Caco-2 (cell line): ENCODE results near the gene GDF10. TPM values are rescaled to one million over a fixed set of nuclear protein-coding genes. Genes with fewer than 3 reads are reported as not detected.

Experiments
- BruUV-seq: library from RNA; stranded (reverse); fragments of 400-500 nt; replicated peaks from 2 replicates; lab custom pipeline; 2021; lab: Mats Ljungman, UMichigan
- CTCF ChIA-PET: fragments of 300-600 bp; sonication (Branson Sonifier 250); formaldehyde crosslinking; loops from one replicate; lab custom pipeline; 2022; ENCODE audit warnings: antibody characterized with exemption; lab: Charles Lee
- POLR2A ChIA-PET: fragments of 300-600 bp; sonication (Branson Sonifier 250); formaldehyde crosslinking; loops from one replicate; lab custom pipeline; 2022; ENCODE audit warnings: antibody characterized with exemption; lab: Charles Lee
- DNase-seq, 2 experiments: peaks; one replicate each; pipeline versions ENCODE4 v3.0.0 to v3.0.0-alpha.2; 2020 to 2022
- H3K27me3 ChIP-seq: replicated peaks from 2 replicates; pipeline ENCODE4 v1.6.0; 2011; ENCODE audit warnings: low read length; ENCODE audit not compliant: control insufficient read depth, insufficient read depth
- H3K36me3 ChIP-seq: 2 replicates; pipeline ENCODE4 v1.5.1; 2011; ENCODE audit warnings: low read length; ENCODE audit not compliant: control insufficient read depth, insufficient read depth
- H3K4me1 ChIP-seq: fragments of 250-450 bp; sonication (Bioruptor Pico); 2 replicates; pipeline ENCODE4 v1.5.1; 2020; ENCODE audit warnings: mild to moderate bottlenecking
- H3K4me3 ChIP-seq: 2 replicates; pipeline ENCODE4 v1.5.1; 2011; ENCODE audit warnings: low read depth, mild to moderate bottlenecking, control low read depth, low read length
- H3K9me3 ChIP-seq: fragments of 250-450 bp; sonication (Bioruptor Pico); 2 replicates; pipeline ENCODE4 v1.5.1; 2020; ENCODE audit warnings: mild to moderate bottlenecking, moderate library complexity
- H3K27ac Mint-ChIP-seq: one replicate; pipeline ENCODE4 v1.8.0; 2022; ENCODE audit warnings: mixed read lengths; ENCODE audit not compliant: unreplicated experiment
- H3K27me3 Mint-ChIP-seq: one replicate; pipeline ENCODE4 v1.8.0; 2022; ENCODE audit warnings: mixed read lengths; ENCODE audit not compliant: insufficient read depth, unreplicated experiment
- H3K36me3 Mint-ChIP-seq: one replicate; pipeline ENCODE4 v1.8.0; 2022; ENCODE audit warnings: mild to moderate bottlenecking, mixed read lengths; ENCODE audit not compliant: insufficient read depth, unreplicated experiment
- H3K4me1 Mint-ChIP-seq: one replicate; pipeline ENCODE4 v1.8.0; 2022; ENCODE audit warnings: low read depth, mixed read lengths; ENCODE audit not compliant: unreplicated experiment
- H3K4me3 Mint-ChIP-seq: one replicate; pipeline ENCODE4 v1.8.0; 2022; ENCODE audit warnings: mild to moderate bottlenecking, moderate library complexity, mixed read lengths; ENCODE audit not compliant: unreplicated experiment
- H3K9me3 Mint-ChIP-seq: one replicate; pipeline ENCODE4 v1.8.0; 2022; ENCODE audit warnings: mixed read lengths; ENCODE audit not compliant: unreplicated experiment
- CTCF ChIP-seq, 2 experiments: fragments of 200-600 bp in 1 of 2; IDR thresholded peaks; 1 replicate in 1 of 2; 2 replicates in 1 of 2; pipeline versions ENCODE4 v1.5.1 to v1.8.0; 2011 to 2022; ENCODE audit warnings: antibody characterized with exemption in 1 of 2, control low read depth in 1 of 2, inconsistent platforms in 1 of 2, low read depth in 1 of 2, low read length in 1 of 2, mild to moderate bottlenecking in 1 of 2, moderate library complexity in 1 of 2; ENCODE audit not compliant: insufficient read depth in 1 of 2, severe bottlenecking in 1 of 2, unreplicated experiment in 1 of 2
- intact Hi-C: fragments of 100-400 bp; cut with micrococcal nuclease; formaldehyde crosslinking; loops from one replicate; pipeline ENCODE4 v1.10.0; 2022; ENCODE audit not compliant: unreplicated experiment
- total RNA-seq: library from RNA; stranded (reverse); gene quantifications from 2 replicates; pipeline ENCODE4 v1.2.3, GENCODE V29; 2022

GDF10 gene
- total RNA-seq, 1 experiment from 2014 or later, result not detected

- POLR2A ChIA-PET, result no interaction called here
- Mint-ChIP-seq H3K4me3 (no peak overlapping the region), H3K4me1 (no peaks in the 10 kb centered on the region), H3K27ac (no peak overlapping the region), H3K27me3 (no peaks in the 10 kb centered on the region), H3K36me3 (no peaks in the 10 kb centered on the region), H3K9me3 (no peaks in the 10 kb centered on the region)
- CTCF ChIA-PET, result interaction anchor here (3.0 kb wide), 1 partner anchor 25 kb away, joined by 13 read pairs; the partner anchor contains the start of gene ZNF488
- DNase-seq, result peak in 1 of 2 experiments; percentile 23
- H3K9me3 ChIP-seq, result no peaks in the 10 kb centered on the region
- no peaks in the 10 kb centered on the region for H3K36me3 ChIP-seq
- no TSS peak for BruUV-seq
- intact Hi-C loops, result no loop called here
- no peak overlapping the region for H3K4me3 ChIP-seq
- peaks cover 12% of the 10 kb centered on the region for H3K4me1 ChIP-seq
- H3K27me3 ChIP-seq, result no peaks in the 10 kb centered on the region
- TF ChIP-seq CTCF (IDR thresholded peaks at IDR 0.05; ENCODE audit: insufficient read depth in 1 of 2, low read depth in 1 of 2, low read length in 1 of 2, severe bottlenecking in 1 of 2, unreplicated experiment in 1 of 2), result no peak
Measured at GRCh38 chr10:47359101-47359500, 59.1 kb downstream of the GDF10 start.

GRCh38 chr10:47359626-47360418, 59.8 kb downstream of the GDF10 start:
- Mint-ChIP-seq H3K9me3 (no peaks in the 10 kb centered on the region), H3K4me1 (no peaks in the 10 kb centered on the region), H3K36me3 (no peaks in the 10 kb centered on the region), H3K27me3 (no peaks in the 10 kb centered on the region), H3K4me3 (no peak overlapping the region), H3K27ac (no peak overlapping the region)
- Histone ChIP-seq H3K4me1 (peaks cover 13% of the 10 kb centered on the region), H3K27me3 (no peaks in the 10 kb centered on the region), H3K4me3 (no peak overlapping the region), H3K36me3 (no peaks in the 10 kb centered on the region), H3K9me3 (no peaks in the 10 kb centered on the region)
- no peak for TF ChIP-seq CTCF (IDR thresholded peaks at IDR 0.05; ENCODE audit: insufficient read depth in 1 of 2, low read depth in 1 of 2, low read length in 1 of 2, severe bottlenecking in 1 of 2, unreplicated experiment in 1 of 2)
- ChIA-PET CTCF (interaction anchor here (3.0 kb wide), 1 partner anchor 24 kb away, joined by 13 read pairs; the partner anchor contains the start of gene ZNF488), POLR2A (no interaction called here)
- BruUV-seq, result no TSS peak
- peak in 1 of 2 experiments; percentile 27 for DNase-seq
- intact Hi-C loops, result no loop called here

- no peak overlapping the region for H3K4me3 Mint-ChIP-seq
- ChIA-PET CTCF (interaction anchor here (3.0 kb wide), 1 partner anchor 23 kb away, joined by 13 read pairs; the partner anchor contains the start of gene ZNF488), POLR2A (no interaction called here)
- no peak overlapping the region for H3K27ac Mint-ChIP-seq
- Histone ChIP-seq H3K4me1 (peaks cover 13% of the 10 kb centered on the region), H3K36me3 (no peaks in the 10 kb centered on the region), H3K9me3 (no peaks in the 10 kb centered on the region), H3K27me3 (no peaks in the 10 kb centered on the region), H3K4me3 (no peak overlapping the region)
- intact Hi-C loops, result no loop called here
- DNase-seq, result peak in 1 of 2 experiments; percentile 28
- no peaks in the 10 kb centered on the region for H3K9me3 Mint-ChIP-seq
- no peaks in the 10 kb centered on the region for H3K36me3 Mint-ChIP-seq
- no TSS peak for BruUV-seq
- H3K27me3 Mint-ChIP-seq, result no peaks in the 10 kb centered on the region
- H3K4me1 Mint-ChIP-seq, result no peaks in the 10 kb centered on the region
- TF ChIP-seq CTCF (IDR thresholded peaks at IDR 0.05; ENCODE audit: insufficient read depth in 1 of 2, low read depth in 1 of 2, low read length in 1 of 2, severe bottlenecking in 1 of 2, unreplicated experiment in 1 of 2), result no peak
Measured at GRCh38 chr10:47360419-47361040, 60.5 kb downstream of the GDF10 start.
